ENCODE measurements around the gene ALDH1A2. TPM values are rescaled to one million over a fixed set of nuclear protein-coding genes. Genes with fewer than 3 reads are reported as not detected.

ALDH1A2 gene
- total RNA-seq, 1 donor from 2014 or later = 30.8 TPM

DNA sequence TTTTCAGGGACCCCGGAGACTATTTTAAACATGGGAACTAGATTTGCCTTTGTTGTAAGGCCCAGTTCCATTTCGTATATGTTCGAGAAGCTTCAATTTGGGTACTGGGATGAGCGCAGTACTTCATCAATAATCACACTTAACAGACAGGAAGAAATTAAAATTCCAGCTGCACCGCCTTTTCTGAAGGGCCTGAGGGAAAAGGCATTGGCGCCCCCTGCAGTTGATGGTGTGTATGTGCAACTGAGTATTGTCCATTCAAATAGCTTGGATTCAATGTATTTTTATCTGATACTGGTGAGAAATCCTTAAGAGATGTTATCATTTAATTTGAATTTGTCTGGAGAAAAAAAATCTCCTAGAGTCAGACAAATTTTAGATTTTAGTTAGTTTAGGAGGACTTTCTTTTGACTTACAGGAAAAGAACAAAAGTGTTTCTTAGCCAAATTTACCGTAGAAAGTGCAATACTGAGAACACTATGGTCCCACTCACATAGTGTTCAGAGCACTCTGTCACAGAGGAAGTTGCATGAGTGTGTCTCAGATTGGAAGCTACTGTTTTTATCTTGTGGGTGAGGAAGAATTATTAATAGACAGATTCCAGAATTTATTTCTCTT, 5.4 kb upstream of the ALDH1A2 start:
- H3K27me3 ChIP-seq = peaks cover 22% of the 10 kb centered on the region

GRCh38 chr15:58069008-58069407, 3.5 kb upstream of the ALDH1A2 start:
- H3K79me2 ChIP-seq (ENCODE audit: low read depth) = peaks cover 4% of the 10 kb centered on the region
- no peaks in the 10 kb centered on the region for H3K36me3 ChIP-seq
- H3K36me3 Mint-ChIP-seq = no peaks in the 10 kb centered on the region
- peaks cover 41% of the 10 kb centered on the region for H3K27me3 ChIP-seq
- no peak overlapping the region for H3K4me3 ChIP-seq
- no peak overlapping the region for H3K9ac ChIP-seq
- no peaks in the 10 kb centered on the region for H4K20me1 ChIP-seq (ENCODE audit: low read depth)
- DNase-seq (ENCODE audit: low spot score) = no peak
- H3K4me2 ChIP-seq = no peak overlapping the region
- H3K27ac ChIP-seq = no peak overlapping the region
- no peak overlapping the region for H2AFZ ChIP-seq (replicated peaks)
- H3K9me3 Mint-ChIP-seq = peaks cover 6% of the 10 kb centered on the region
- TF ChIP-seq, protein P1, sequence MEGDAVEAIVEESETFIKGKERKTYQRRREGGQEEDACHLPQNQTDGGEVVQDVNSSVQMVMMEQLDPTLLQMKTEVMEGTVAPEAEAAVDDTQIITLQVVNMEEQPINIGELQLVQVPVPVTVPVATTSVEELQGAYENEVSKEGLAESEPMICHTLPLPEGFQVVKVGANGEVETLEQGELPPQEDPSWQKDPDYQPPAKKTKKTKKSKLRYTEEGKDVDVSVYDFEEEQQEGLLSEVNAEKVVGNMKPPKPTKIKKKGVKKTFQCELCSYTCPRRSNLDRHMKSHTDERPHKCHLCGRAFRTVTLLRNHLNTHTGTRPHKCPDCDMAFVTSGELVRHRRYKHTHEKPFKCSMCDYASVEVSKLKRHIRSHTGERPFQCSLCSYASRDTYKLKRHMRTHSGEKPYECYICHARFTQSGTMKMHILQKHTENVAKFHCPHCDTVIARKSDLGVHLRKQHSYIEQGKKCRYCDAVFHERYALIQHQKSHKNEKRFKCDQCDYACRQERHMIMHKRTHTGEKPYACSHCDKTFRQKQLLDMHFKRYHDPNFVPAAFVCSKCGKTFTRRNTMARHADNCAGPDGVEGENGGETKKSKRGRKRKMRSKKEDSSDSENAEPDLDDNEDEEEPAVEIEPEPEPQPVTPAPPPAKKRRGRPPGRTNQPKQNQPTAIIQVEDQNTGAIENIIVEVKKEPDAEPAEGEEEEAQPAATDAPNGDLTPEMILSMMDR (IDR thresholded peaks at IDR 0.05) = no peak
- H3K27me3 Mint-ChIP-seq (ENCODE audit: insufficient read depth, low read depth) = peaks cover 27% of the 10 kb centered on the region
- no peak overlapping the region for H3K27ac Mint-ChIP-seq
- no peaks in the 10 kb centered on the region for H3K9me3 ChIP-seq (ENCODE audit: low read depth)
- peaks cover 18% of the 10 kb centered on the region for H3F3A ChIP-seq (ENCODE audit: low read depth)
- peaks cover 7% of the 10 kb centered on the region for H3K4me1 ChIP-seq
- H3K4me3 Mint-ChIP-seq = no peak overlapping the region
- peaks cover 4% of the 10 kb centered on the region for H3K4me1 Mint-ChIP-seq

More for the DNA sequence above, 5.4 kb upstream of the ALDH1A2 start:
- H3K9ac ChIP-seq = no peak overlapping the region
- no peak overlapping the region for H3K27ac ChIP-seq
- no peak overlapping the region for H3K4me3 ChIP-seq
- H3F3A ChIP-seq (ENCODE audit: low read depth) = peaks cover 4% of the 10 kb centered on the region
- no peaks in the 10 kb centered on the region for H3K9me3 ChIP-seq (ENCODE audit: low read depth)
- peak; percentile 69 for DNase-seq (ENCODE audit: low spot score)
- Mint-ChIP-seq H3K9me3 (no peaks in the 10 kb centered on the region), H3K27ac (no peak overlapping the region), H3K27me3 (ENCODE audit: insufficient read depth, low read depth) (peaks cover 14% of the 10 kb centered on the region), H3K4me3 (no peak overlapping the region), H3K36me3 (no peaks in the 10 kb centered on the region), H3K4me1 (peaks cover 4% of the 10 kb centered on the region)
- TF ChIP-seq, protein P1 (IDR thresholded peaks at IDR 0.05) = peak; percentile 99
- TF ChIP-seq EZH2phosphoT487 (IDR thresholded peaks at IDR 0.05) = no peak
- H3K36me3 ChIP-seq = no peaks in the 10 kb centered on the region
- peak overlapping the region; percentile 64 for H2AFZ ChIP-seq (replicated peaks)
- no peaks in the 10 kb centered on the region for H3K4me1 ChIP-seq
- no peak overlapping the region for H3K4me2 ChIP-seq
- H3K79me2 ChIP-seq (ENCODE audit: low read depth) = no peaks in the 10 kb centered on the region
- H4K20me1 ChIP-seq (ENCODE audit: low read depth) = no peaks in the 10 kb centered on the region

DNA sequence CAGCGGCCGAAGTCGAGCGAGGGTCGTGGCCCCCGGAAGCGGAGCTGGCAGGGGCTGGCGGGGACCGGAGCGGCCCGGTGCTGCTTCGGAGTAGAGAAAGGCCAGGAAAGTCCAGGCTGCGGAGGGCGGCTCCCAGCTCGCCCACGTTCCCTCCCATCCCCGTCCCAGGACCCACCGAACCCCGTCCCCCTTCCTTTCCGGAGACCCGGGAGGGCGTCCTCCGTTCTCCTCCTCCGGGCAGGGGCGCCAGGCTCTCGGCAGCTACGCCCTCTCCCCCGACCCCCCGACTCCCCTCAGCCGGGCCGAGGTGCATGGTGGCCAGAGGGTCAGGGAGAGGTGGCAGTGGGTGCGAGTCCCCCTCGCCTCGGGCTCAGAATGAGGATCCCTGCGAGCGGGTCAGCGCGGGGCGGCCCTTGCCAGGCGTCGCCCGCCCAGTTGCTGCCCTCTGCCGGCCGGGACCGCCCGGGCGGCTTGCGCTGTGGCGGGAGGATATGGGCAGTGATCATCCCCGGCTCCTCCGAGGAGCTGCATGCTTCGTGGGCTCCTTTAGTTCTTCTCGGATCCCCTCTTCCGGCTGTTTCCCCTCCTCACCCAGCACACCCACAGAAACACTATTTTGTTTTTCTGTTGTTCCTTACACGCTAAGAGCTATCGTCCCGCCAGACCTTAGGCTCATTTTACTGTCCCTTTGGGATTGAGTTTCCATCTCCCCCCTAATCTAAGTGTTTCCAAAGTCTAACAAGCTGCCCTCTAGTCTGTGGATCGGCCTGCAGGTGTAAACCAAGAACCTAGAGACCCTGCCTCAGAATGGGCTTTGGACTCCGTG, 744 bp upstream of the ALDH1A2 start:
- peak overlapping the region; percentile 99 for H2AFZ ChIP-seq (replicated peaks)
- no peaks in the 10 kb centered on the region for H3K36me3 ChIP-seq
- H3K9ac ChIP-seq = no peak overlapping the region
- peaks cover 31% of the 10 kb centered on the region for H3K79me2 ChIP-seq (ENCODE audit: low read depth)
- peak overlapping the region; percentile 85 for H3K4me3 Mint-ChIP-seq
- H3K9me3 ChIP-seq (ENCODE audit: low read depth) = no peaks in the 10 kb centered on the region
- H3K27me3 Mint-ChIP-seq (ENCODE audit: insufficient read depth, low read depth) = peaks cover 52% of the 10 kb centered on the region
- H3K27ac Mint-ChIP-seq = no peak overlapping the region
- no peaks in the 10 kb centered on the region for H4K20me1 ChIP-seq (ENCODE audit: low read depth)
- no peak for TF ChIP-seq EZH2phosphoT487 (IDR thresholded peaks at IDR 0.05)
- TF ChIP-seq, protein P1 (IDR thresholded peaks at IDR 0.05) = peak; percentile 83
- H3F3A ChIP-seq (ENCODE audit: low read depth) = peaks cover 18% of the 10 kb centered on the region
- H3K4me1 Mint-ChIP-seq = peaks cover 4% of the 10 kb centered on the region
- peak overlapping the region; percentile 60 for H3K4me3 ChIP-seq
- peak overlapping the region; percentile 89 for H3K4me2 ChIP-seq
- H3K27me3 ChIP-seq = peaks cover 68% of the 10 kb centered on the region
- DNase-seq (ENCODE audit: low spot score) = peak; percentile 86
- H3K4me1 ChIP-seq = peaks cover 32% of the 10 kb centered on the region
- no peak overlapping the region for H3K27ac ChIP-seq
- no peaks in the 10 kb centered on the region for H3K36me3 Mint-ChIP-seq
- H3K9me3 Mint-ChIP-seq = peaks cover 7% of the 10 kb centered on the region
